ENCODE measurements around the gene UBXN6.

The UBXN6 gene

GRCh38 chr19:4399812-4400134 lies 57.8 kb downstream of the UBXN6 start:
- H3K9me3 ChIP-seq, result no peaks in the 10 kb centered on the region
- H3K4me1 ChIP-seq, result no peaks in the 10 kb centered on the region
- H3K4me3 ChIP-seq (ENCODE audit: low read depth, low read length), result peak overlapping the region; percentile 96
- H3K27me3 ChIP-seq, result no peaks in the 10 kb centered on the region
- H3K36me3 ChIP-seq, result peaks cover 35% of the 10 kb centered on the region
- no peak for DNase-seq
- TF ChIP-seq CTCF (IDR thresholded peaks at IDR 0.05; ENCODE audit: low read depth, low read length), result no peak

GRCh38 chr19:4396949-4397783 lies 60.4 kb downstream of the UBXN6 start:
- H3K4me3 ChIP-seq (ENCODE audit: low read depth, low read length), result no peak overlapping the region
- H3K27me3 ChIP-seq, result no peaks in the 10 kb centered on the region
- TF ChIP-seq CTCF (IDR thresholded peaks at IDR 0.05; ENCODE audit: low read depth, low read length), result no peak
- DNase-seq, result no peak
- H3K36me3 ChIP-seq, result peaks cover 28% of the 10 kb centered on the region
- H3K4me1 ChIP-seq, result peaks cover under 1% of the 10 kb centered on the region; the same call in 1 of the 2 replicates
- no peaks in the 10 kb centered on the region for H3K9me3 ChIP-seq
